ENCODE measurements around the gene EPN1.

DNA sequence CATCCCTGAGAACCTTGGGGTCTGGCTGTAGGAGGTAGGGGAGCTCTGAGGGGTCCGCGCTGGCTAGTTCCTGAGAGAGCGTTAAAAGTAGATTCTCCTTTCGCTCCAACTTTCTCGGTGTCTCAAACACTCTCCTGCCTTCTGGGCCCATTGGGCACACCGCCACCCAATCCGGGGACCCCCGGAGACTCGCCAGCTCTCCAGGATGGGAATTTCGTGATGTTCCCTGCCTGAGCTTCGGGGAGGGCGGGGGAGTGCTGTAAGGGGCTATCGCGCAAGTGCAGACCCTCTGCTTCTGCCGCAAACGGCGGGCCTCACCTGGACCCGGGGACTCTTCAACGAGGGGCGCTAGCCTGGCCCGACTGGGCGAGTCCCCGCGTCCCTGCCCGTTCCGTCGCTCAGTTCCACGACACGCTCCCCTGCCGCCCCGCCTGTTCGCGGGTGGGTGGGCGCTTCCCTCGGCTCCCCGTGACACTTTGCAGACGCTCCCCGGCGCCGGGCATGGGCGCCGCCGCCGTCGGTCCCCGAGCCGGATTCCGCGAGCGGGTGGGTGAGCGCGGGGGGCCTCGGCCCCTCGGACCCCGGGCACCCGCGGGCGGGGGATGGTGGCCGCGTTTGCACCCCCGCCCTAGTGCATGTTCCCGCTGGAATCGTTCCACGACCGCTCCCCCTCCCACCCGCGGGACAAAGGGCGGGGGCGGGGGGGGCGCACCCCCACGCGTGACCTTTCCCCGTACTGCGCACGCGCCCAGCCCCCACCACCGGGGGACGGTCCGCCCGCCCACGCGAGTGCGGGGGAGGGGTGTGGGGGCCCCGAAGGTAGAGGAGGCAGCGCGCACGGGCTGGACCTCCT, 27.1 kb upstream of the EPN1 start, which contains the start of gene CCDC106:
- TF ChIP-seq, protein P1, sequence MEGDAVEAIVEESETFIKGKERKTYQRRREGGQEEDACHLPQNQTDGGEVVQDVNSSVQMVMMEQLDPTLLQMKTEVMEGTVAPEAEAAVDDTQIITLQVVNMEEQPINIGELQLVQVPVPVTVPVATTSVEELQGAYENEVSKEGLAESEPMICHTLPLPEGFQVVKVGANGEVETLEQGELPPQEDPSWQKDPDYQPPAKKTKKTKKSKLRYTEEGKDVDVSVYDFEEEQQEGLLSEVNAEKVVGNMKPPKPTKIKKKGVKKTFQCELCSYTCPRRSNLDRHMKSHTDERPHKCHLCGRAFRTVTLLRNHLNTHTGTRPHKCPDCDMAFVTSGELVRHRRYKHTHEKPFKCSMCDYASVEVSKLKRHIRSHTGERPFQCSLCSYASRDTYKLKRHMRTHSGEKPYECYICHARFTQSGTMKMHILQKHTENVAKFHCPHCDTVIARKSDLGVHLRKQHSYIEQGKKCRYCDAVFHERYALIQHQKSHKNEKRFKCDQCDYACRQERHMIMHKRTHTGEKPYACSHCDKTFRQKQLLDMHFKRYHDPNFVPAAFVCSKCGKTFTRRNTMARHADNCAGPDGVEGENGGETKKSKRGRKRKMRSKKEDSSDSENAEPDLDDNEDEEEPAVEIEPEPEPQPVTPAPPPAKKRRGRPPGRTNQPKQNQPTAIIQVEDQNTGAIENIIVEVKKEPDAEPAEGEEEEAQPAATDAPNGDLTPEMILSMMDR (IDR thresholded peaks at IDR 0.05), result no peak
- TF ChIP-seq POLR2A (IDR thresholded peaks at IDR 0.05), result peak in 1 of 2 donors; percentile 18
